NCI-H1105 (cell line): Measurements from ENCODE around the gene PGLYRP2.
"Not testable (repeated sequence)": the region's sequence is repeated elsewhere in the genome, so short reads cannot be mapped to it uniquely, and the experiment has no call there.

ENCODE experiments used
- DNase-seq: peaks from one replicate; lab custom pipeline; 2025; lab: John Stamatoyannopoulos, UW

PGLYRP2 gene

DNA sequence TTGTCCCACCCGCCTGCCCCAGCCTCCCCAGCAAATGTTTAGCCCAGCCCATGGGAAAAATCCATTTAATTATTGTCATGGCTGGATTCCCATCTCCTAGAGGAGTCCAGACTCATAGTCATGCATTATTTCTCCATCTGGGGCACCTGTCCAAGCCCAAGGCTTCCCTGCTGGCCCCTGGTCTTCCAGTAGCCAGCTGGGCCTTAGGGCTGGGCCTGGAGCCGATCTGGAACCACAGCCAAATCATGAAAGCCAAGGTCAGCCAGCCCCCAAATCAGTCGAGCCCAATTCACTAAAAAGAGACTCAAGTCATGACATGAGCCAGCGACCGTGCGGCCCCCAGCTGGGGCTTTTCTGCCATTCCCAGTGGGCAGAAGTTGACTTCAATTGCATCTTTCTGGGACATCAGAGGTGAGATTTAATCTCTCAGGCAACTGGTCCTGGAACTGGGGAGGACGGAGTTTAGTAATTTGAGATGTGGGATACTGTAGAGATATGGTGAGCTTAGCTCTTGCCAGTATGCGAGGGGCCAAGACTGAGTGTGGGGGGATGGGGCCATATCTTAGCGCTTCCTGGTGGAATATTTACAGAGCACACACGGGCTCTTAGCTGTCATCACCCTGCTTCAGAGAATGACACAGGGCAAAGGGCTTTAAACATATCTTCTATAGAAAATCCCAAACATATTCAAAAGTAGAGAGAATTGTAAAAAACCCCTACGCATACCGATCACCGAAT lies 9.4 kb upstream of the PGLYRP2 start:
- DNase-seq: no peak

GRCh38 chr19:15487038-15487437 lies 7.7 kb upstream of the PGLYRP2 start:
- no peak for DNase-seq

DNA sequence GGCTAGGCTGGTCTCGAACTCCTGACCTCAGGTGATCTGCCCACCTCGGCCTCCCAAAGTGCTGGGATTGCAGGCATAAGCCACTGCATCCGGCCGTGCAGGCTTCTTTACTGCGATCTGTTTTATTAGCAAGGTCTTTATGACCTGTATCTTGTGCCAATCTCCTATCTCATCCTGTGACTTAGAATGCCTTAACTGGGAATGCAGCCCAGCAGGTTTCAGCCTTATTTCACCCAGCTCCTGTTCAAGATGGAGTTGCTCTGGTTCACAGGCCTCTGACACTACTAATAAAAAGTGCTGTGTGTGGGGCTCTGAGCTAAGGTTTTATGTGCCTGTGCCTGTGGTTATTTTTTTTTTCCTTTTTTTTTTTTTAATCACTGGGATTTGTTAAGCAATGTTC lies 6.5 kb upstream of the PGLYRP2 start:
- DNase-seq: not testable (repeated sequence)

GRCh38 chr19:15480996-15481395 lies 1.7 kb upstream of the PGLYRP2 start:
- DNase-seq: not testable (repeated sequence)

DNA sequence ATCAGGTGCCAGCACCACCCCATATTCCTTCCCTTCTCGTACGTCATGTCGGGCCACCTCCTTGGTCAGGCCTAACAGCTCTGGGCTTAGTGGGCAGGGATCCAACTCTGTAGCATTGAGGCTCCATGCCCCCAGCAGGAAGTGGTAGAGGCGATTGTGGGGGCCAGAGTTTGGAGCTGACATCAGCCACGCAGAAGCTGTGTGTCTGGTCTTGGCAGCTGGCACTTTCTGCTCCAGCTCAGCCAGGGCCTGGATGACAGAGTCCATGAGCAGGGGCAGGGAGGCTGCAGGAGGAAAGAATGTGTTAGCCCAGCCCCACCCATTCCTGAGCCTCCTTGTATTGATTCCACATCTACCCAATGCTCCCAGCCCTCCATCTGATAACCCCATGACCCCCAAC lies 3.0 kb downstream of the PGLYRP2 start:
- no peak for DNase-seq

- DNase-seq: no peak
These were observed 3.7 kb downstream of the PGLYRP2 start for GRCh38 chr19:15475611-15476010.

- DNase-seq: no peak
These were observed 4.1 kb downstream of the PGLYRP2 start for GRCh38 chr19:15475169-15475568.

DNA sequence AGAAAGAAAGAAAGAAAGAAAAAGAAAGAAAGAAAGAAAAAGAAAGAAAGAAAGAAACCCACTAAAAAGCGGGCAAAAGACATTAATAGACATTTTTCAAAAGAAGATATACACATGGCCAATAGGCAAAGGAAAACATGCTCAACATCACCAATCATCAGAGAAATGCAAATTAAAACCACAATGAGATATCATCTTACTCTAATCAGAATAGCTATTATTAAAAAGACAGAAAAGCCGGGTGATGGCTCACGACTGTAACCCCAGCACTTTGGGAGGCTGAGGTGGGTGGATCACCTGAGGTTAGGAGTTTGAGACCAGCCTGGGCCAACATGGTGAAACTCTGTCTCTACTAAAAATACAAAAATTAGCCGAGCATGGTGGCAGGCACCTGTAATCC lies 5.5 kb downstream of the PGLYRP2 start:
- DNase-seq: not testable (repeated sequence)

DNA sequence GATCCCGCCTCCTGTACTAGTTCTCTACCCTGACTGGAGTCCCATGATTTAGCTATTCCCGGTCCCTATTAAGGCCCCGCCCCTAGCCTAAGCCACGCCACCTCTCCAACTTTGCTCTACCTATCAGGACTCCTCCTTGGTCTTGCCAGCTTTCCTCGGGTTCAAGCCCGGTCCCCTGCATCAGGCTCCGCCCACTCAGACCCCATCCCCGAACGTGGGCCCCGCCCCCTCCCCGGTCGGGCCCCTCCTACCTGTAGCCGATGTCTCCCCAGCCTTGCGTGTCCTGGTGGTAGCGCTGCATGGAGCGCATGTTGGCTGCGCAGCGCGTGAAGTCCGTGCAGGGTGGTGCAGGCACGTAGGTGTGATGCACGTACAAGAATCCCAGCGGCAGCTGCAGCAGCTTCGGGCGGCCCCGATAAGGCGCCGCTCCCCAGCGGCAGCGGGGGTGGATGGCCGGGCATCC lies 7.6 kb downstream of the PGLYRP2 start:
- no peak for DNase-seq

- DNase-seq: no peak
These were observed 9.6 kb downstream of the PGLYRP2 start for GRCh38 chr19:15469513-15470297.

DNA sequence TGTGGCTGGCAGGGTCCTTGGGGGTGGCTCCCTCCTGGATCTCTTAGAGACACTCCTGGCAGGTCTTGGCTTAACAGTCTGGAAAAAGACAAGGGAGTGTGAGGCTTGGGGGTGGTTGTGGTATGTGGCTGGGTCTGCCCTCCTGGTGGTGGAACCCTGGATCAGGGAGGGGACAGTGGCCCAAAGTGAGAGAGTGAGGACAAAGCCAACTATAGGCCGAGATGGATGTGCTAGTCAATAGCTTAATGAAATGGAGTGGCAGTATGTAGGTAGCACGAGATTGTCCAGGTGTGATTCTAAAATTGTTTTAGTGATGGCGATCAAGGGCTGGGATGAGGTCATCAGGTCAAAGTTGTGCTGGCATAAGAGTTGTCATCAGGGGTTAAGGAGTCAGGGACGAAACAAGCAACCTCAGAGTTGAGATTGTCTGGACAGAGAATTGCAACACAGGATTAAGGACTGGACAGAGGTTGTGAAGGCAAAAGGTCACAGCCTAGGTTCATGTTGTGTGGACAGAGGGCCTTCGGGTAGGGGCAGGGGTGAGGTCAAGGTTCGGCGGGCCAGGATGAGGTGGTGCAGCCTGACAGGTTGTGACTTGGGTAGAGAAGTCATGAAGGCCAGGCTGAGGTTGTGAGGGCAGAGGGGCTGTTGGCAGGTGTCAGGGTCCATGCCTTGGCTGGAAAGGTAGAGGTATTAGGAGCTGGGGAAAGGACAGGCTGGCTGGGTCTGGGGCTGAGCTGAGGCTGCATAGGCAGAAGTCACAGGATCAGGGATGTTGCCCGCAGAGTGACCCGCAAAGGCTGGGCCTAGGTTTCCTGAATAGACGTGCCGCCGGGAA lies 10.4 kb downstream of the PGLYRP2 start:
- no peak for DNase-seq

DNA sequence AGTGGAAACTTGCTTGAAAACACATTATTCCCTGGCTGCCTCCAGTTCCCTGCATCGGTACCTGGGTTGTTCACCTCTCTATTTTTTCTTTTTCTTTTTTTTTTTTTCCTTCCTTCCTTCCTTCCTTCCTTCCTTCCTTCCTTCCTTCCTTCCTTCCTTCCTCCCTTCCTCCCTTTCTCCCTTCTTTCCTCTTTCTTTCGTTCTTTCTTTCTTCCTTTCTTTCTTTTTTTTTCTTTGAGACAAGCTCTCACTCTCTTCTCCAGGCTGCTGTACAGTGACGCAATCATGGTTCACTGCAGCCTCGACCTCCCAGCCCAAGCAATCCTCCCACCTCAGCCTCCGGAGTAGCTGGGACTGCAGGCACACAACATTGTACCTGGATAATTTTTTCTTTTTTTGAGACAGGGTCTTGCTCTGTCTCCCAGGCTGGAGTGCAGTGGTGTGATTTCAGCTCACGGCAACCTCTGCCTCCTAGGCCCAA lies 11.5 kb downstream of the PGLYRP2 start:
- no peak for DNase-seq

DNA sequence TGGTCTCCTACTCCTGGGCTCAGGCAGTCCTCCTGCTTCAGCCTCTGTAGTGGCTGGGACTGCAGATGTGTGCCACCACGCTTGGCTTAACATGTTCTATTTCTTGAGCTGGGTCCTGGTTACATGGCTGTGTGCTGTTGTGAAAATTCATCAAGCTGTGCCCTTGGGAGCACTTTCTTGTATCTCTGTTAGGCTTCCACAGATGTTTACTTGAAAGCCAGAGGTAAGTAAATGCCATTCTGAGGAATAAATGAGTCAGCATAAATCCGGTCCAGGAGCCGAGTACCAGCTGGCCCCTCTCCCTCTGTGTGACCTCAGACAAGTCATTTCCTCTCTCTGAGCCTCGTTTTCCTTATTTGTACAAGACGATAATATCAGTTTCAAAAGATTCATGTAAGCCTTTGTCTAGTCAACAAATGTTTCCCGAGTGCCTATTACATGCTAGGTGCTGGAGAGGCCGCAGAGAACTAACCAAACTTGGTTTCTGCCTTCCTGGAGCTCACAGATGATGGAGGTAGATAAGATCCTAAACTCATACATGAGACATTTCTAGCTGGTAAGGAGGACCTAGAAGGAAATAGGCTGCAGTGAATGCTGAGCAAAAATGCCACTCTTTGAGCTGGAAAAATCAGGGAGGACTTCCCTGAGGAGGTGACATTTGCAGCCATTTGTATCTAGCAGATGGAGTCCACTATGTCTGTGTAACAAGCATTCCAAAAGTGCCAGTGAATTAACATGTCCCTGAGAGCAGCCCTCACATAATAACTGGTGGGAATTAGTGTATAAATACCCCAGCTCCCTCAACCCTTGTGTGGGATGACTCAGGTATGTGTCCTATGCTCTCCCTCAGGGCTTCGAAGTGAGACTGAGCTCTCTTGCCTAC lies 12.2 kb downstream of the PGLYRP2 start:
- no peak for DNase-seq

DNA sequence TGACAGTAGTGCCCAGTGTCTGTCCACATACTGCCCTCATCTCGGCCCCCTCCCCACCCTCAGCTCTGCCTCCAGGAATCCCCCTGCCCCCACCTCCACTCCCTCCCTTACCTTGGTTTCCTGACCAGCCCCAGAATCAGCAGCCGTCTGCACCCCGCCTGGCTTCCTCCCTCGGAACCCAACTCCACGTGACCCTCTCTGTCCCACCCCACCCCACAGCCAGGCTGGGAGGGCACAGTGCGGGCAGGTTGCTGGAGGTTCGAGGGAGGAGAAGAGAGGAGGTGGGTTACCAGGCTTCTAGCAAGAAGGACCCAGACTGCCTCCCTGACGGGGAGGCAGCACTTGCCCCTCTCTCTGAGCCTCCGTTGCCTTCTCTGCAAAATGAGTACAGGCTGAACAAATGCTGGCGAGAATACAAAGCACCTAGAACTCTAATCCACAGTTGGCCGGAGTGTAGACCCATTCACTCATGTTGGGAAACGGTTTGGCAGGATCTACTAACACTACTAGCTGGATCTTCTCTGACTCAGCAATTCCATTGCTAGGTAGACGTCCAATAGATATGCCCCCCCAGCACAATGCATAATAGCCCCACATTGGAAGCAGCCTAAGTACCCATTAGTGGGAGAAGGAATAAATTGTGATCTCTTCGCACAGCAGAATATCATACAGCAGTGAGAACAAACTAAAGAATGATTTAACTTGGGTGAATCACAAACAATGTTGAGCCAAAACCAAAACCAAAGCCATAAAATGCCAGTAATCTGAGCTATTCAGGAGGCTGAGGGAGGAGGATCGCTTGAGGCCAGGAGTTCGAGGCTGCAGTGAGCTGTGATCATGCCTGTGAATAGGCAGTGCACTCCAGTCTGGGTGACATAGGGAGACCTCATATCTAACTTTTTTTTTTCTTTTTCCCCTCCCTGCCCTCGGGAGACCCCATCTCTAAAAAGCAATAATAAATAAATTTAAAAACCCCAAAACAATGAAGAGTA lies 14.6 kb downstream of the PGLYRP2 start, which contains the start of gene RASAL3:
Gene RASAL3 (minus strand): TSS at position 151 of the 992 bp plus-strand sequence. CDS start 186 bp downstream, outside the sequence.
- DNase-seq: no peak

DNA sequence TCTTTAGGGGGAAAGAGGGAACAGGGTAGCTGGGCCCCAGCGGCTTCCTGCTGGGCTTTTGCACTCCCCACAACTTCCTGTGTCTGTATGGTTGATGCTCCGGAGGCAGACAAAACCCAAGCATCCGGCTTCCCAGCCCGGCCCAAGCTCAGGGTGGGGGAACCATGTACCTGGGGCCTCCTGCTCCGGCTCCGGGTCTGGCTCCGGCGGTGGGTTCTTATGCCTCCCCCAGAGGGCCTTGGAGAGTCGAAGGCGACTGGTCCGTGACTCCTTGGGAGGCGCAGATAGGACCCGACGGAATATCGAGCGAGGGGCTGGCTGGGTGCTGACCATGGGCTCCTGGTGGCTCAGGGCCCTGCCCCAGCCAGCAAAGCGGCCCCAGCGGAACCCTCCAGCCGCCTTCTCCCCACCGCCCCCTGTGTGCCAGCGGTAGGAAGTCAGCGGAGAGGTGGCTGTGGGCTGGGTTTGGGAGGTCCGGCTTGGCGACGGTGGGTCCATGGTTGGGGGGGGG lies 15.4 kb downstream of the PGLYRP2 start:
- no peak for DNase-seq

DNA sequence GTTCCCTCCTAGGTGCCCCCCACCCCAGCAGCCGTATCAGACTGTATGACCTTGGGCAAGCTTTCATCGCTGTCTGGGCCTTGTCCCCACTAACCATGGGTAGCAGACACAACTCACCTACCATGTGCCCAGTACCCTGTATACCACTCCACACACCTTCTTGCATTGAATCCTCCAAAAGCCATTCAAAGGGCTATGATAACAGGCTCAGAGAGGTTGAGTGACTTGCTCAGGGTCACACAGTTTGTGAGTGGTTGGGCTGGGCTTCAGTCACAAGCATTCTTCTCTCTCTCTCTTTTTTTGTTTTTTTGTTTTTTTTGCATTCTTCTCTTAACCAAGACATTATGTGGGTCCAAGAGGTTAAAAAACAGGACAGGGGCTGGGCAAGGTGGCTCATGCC lies 17.6 kb downstream of the PGLYRP2 start:
- no peak for DNase-seq

- no peak for DNase-seq
These were observed 21.4 kb downstream of the PGLYRP2 start for GRCh38 chr19:15457701-15458484.

GRCh38 chr19:15456871-15457700 lies 22.2 kb downstream of the PGLYRP2 start:
- DNase-seq: peak; percentile 93
